DLD1 (cell line): ENCODE results near the gene SLC38A7.
"Not testable (repeated sequence)": the region's sequence is repeated elsewhere in the genome, so short reads cannot be mapped to it uniquely, and the experiment has no call there.

Source experiments
- in situ Hi-C: cut with HindIII; loops from 2 replicates; pipeline ENCODE4 v1.10.0; 2017; ENCODE audit warnings: low sequenced_read_pairs

Gene SLC38A7

GRCh38 chr16:58684354-58685083 lies at the start of gene SLC38A7:
SLC38A7 (minus strand) TSS chr16:58684770; CDS start chr16:58680126, 4,644 bp downstream.
- in situ Hi-C loops = no loop called here

- in situ Hi-C loops = no loop called here
These were observed 49.3 kb upstream of the SLC38A7 start, which contains the start of gene GOT2 for GRCh38 chr16:58733671-58734458. GOT2 (minus strand) TSS chr16:58734316; CDS start chr16:58734228, 88 bp downstream.

GRCh38 chr16:58733248-58733670 lies 48.7 kb upstream of the SLC38A7 start:
- in situ Hi-C loops = no loop called here

- in situ Hi-C loops = no loop called here
These were observed 48.1 kb upstream of the SLC38A7 start for GRCh38 chr16:58732545-58733247.

GRCh38 chr16:58730724-58731370 lies 46.3 kb upstream of the SLC38A7 start:
- in situ Hi-C loops = no loop called here

GRCh38 chr16:58727796-58728568 lies 43.4 kb upstream of the SLC38A7 start:
- in situ Hi-C loops = no loop called here

- in situ Hi-C loops = no loop called here
These were observed 42.6 kb upstream of the SLC38A7 start for GRCh38 chr16:58727028-58727781.

- in situ Hi-C loops = no loop called here
These were observed 38.5 kb upstream of the SLC38A7 start for GRCh38 chr16:58723109-58723508.

GRCh38 chr16:58717994-58718393 lies 33.4 kb upstream of the SLC38A7 start:
- in situ Hi-C loops = no loop called here

- in situ Hi-C loops = no loop called here
These were observed 31.9 kb upstream of the SLC38A7 start for GRCh38 chr16:58716468-58716867.

- in situ Hi-C loops = no loop called here
These were observed 29.2 kb upstream of the SLC38A7 start for GRCh38 chr16:58713742-58714141.

- in situ Hi-C loops = no loop called here
These were observed 24.8 kb upstream of the SLC38A7 start for GRCh38 chr16:58709333-58709732.

- in situ Hi-C loops = no loop called here
These were observed 14.6 kb upstream of the SLC38A7 start for GRCh38 chr16:58699151-58699550.

GRCh38 chr16:58695368-58695767 lies 10.8 kb upstream of the SLC38A7 start:
- in situ Hi-C loops = no loop called here

GRCh38 chr16:58692450-58692849 lies 7.9 kb upstream of the SLC38A7 start:
- in situ Hi-C loops = no loop called here

GRCh38 chr16:58686985-58687706 lies 2.6 kb upstream of the SLC38A7 start:
- in situ Hi-C loops = not testable (repeated sequence)

- in situ Hi-C loops = no loop called here
These were observed 497 bp upstream of the SLC38A7 start for GRCh38 chr16:58685084-58685449.

- in situ Hi-C loops = no loop called here
These were observed 593 bp downstream of the SLC38A7 start for GRCh38 chr16:58684001-58684353.

GRCh38 chr16:58679763-58680162 lies 4.8 kb downstream of the SLC38A7 start:
- in situ Hi-C loops = no loop called here
